ENCODE data around the gene POLR3A.

GRCh38 chr10:78071857-78072179, 42.5 kb upstream of the POLR3A start:
- TF ChIP-seq CTCF (IDR thresholded peaks at IDR 0.05), result no peak
- TF ChIP-seq POLR2AphosphoS5 (IDR thresholded peaks at IDR 0.05), result no peak
- TF ChIP-seq POLR2A (IDR thresholded peaks at IDR 0.05), result no peak

Data from prostate gland (tissue), 2 donors.